Smooth muscle cell (in vitro differentiated cells): Measurements from ENCODE around the gene MAN1C1. TPM values are rescaled to one million over a fixed set of nuclear protein-coding genes. Genes with fewer than 3 reads are reported as not detected.

Experiments
- DNase-seq: peaks from one replicate; lab custom pipeline; 2025; ENCODE audit not compliant: unreplicated experiment; lab: John Stamatoyannopoulos, UW
- H2AFZ ChIP-seq: fragments of 200-600 bp; sonication (generic); 2 replicates; pipeline ENCODE4 v1.6.0; 2016; ENCODE audit warnings: antibody characterized with exemption, low read depth, mild to moderate bottlenecking
- H3F3A ChIP-seq: fragments of 200-600 bp; sonication (generic); 2 replicates; pipeline ENCODE4 v1.6.0; 2017; ENCODE audit warnings: antibody characterized with exemption, low read depth
- H3K27ac ChIP-seq: fragments of 200-600 bp; sonication (generic); 2 replicates; pipeline ENCODE4 v1.5.1; 2016; ENCODE audit warnings: low read depth, mild to moderate bottlenecking
- H3K27me3 ChIP-seq: fragments of 200-600 bp; sonication (generic); 2 replicates; pipeline ENCODE4 v1.6.1; 2016; ENCODE audit warnings: low read depth, mild to moderate bottlenecking
- H3K36me3 ChIP-seq: fragments of 200-600 bp; sonication (generic); 2 replicates; pipeline ENCODE4 v1.5.1; 2016; ENCODE audit warnings: low read depth
- H3K4me1 ChIP-seq: fragments of 200-600 bp; sonication (generic); 2 replicates; pipeline ENCODE4 v1.5.1; 2016; ENCODE audit warnings: low read depth
- H3K4me2 ChIP-seq: fragments of 200-600 bp; sonication (generic); 2 replicates; pipeline ENCODE4 v1.6.0; 2016; ENCODE audit warnings: mild to moderate bottlenecking
- H3K4me3 ChIP-seq: fragments of 200-600 bp; sonication (generic); 2 replicates; pipeline ENCODE4 v1.5.1; 2016; ENCODE audit warnings: mild to moderate bottlenecking
- H3K79me2 ChIP-seq: fragments of 200-600 bp; sonication (generic); 2 replicates; pipeline ENCODE4 v1.6.0; 2016; ENCODE audit warnings: low read depth, mild to moderate bottlenecking
- H3K9ac ChIP-seq: fragments of 200-600 bp; sonication (generic); 2 replicates; pipeline ENCODE4 v1.6.0; 2016; ENCODE audit warnings: low read depth
- H3K9me3 ChIP-seq: fragments of 200-600 bp; sonication (generic); replicated peaks from 2 replicates; pipeline ENCODE4 v1.5.1; 2016; ENCODE audit warnings: low read depth
- H4K20me1 ChIP-seq: fragments of 200-600 bp; sonication (generic); 2 replicates; pipeline ENCODE4 v1.6.0; 2016; ENCODE audit warnings: low read depth
- CTCF ChIP-seq: fragments of 200-600 bp; sonication (generic); IDR thresholded peaks from 2 replicates; pipeline ENCODE4 v1.5.1; 2017; ENCODE audit warnings: borderline replicate concordance, mild to moderate bottlenecking, antibody characterized with exemption; ENCODE audit not compliant: insufficient read depth, poor library complexity, severe bottlenecking
- WGBS: methylation state at CpG from one replicate; pipeline ENCODE4 v1.1.7; 2016; ENCODE audit warnings: low lambda C conversion rate; 5-methylcytosine and 5-hydroxymethylcytosine counted together
- polyA plus RNA-seq: library from polyadenylated mRNA; unstranded; fragments of >200 nt; fragmentation: Nextera tagmentation; extraction: Ambion mirVana; gene quantifications from 2 replicates; pipeline ENCODE4 v1.2.1, GENCODE V29; 2016
- total RNA-seq: library from RNA; depleted of rRNA; stranded (reverse); fragments of >200 nt; gene quantifications from 2 replicates; pipeline ENCODE4 v1.2.3, GENCODE V29; 2014

Gene MAN1C1
- total and polyA plus RNA-seq, 2 experiments from 2014 or later = 4.4 to 10.5 TPM

GRCh38 chr1:25712299-25712970 lies 95.8 kb downstream of the MAN1C1 start:
- Histone ChIP-seq H2AFZ (no peak overlapping the region), H3K79me2 (no peaks in the 10 kb centered on the region), H3K9me3 (no peaks in the 10 kb centered on the region), H3K4me2 (no peak overlapping the region), H3F3A (peaks cover 6% of the 10 kb centered on the region), H4K20me1 (no peaks in the 10 kb centered on the region), H3K27ac (no peak overlapping the region), H3K36me3 (no peaks in the 10 kb centered on the region), H3K4me1 (peaks cover 8% of the 10 kb centered on the region), H3K9ac (no peak overlapping the region), H3K4me3 (no peak overlapping the region), H3K27me3 (no peaks in the 10 kb centered on the region)
- TF ChIP-seq CTCF = no peak
- no peak for DNase-seq
- 98% methylated on average over 8 of the region's 8 CpGs for WGBS

GRCh38 chr1:25713961-25714360 lies 97.4 kb downstream of the MAN1C1 start:
- H4K20me1 ChIP-seq = no peaks in the 10 kb centered on the region
- H3K9ac ChIP-seq = no peak overlapping the region
- H3K79me2 ChIP-seq = no peaks in the 10 kb centered on the region

GRCh38 chr1:25714372-25714931 lies 97.9 kb downstream of the MAN1C1 start:
- Histone ChIP-seq H3K9ac (no peak overlapping the region), H3K9me3 (no peaks in the 10 kb centered on the region), H3K27me3 (no peaks in the 10 kb centered on the region), H3K4me3 (no peak overlapping the region), H3K27ac (no peak overlapping the region), H3F3A (peaks cover 6% of the 10 kb centered on the region), H4K20me1 (no peaks in the 10 kb centered on the region), H3K79me2 (no peaks in the 10 kb centered on the region), H3K4me1 (no peaks in the 10 kb centered on the region), H3K36me3 (no peaks in the 10 kb centered on the region), H2AFZ (no peak overlapping the region), H3K4me2 (no peak overlapping the region)
- 81% methylated on average over 2 of the region's 2 CpGs for WGBS
- no peak for TF ChIP-seq CTCF
- DNase-seq = no peak

More at GRCh38 chr1:25713961-25714360, 97.4 kb downstream of the MAN1C1 start:
- H3F3A ChIP-seq = peaks cover 6% of the 10 kb centered on the region
- no peaks in the 10 kb centered on the region for H3K4me1 ChIP-seq
- no peak overlapping the region for H3K4me3 ChIP-seq
- no peak overlapping the region for H3K27ac ChIP-seq
- DNase-seq = no peak
- H3K27me3 ChIP-seq = no peaks in the 10 kb centered on the region
- no peaks in the 10 kb centered on the region for H3K9me3 ChIP-seq
- no peak overlapping the region for H2AFZ ChIP-seq
- no peaks in the 10 kb centered on the region for H3K36me3 ChIP-seq
- no peak for TF ChIP-seq CTCF
- 90% methylated on average over 4 of the region's 4 CpGs for WGBS
- no peak overlapping the region for H3K4me2 ChIP-seq

GRCh38 chr1:25715888-25716287 lies 99.3 kb downstream of the MAN1C1 start:
- no peak overlapping the region for H2AFZ ChIP-seq
- no peak for DNase-seq

More at GRCh38 chr1:25715888-25716287, 99.3 kb downstream of the MAN1C1 start:
- no peak overlapping the region for H3K27ac ChIP-seq
- peaks cover 6% of the 10 kb centered on the region for H3F3A ChIP-seq
- TF ChIP-seq CTCF = no peak
- WGBS = 92% methylated on average over 5 of the region's 5 CpGs
- no peaks in the 10 kb centered on the region for H3K36me3 ChIP-seq
- H3K4me1 ChIP-seq = no peaks in the 10 kb centered on the region
- H3K9me3 ChIP-seq = no peaks in the 10 kb centered on the region
- H3K79me2 ChIP-seq = no peaks in the 10 kb centered on the region
- no peak overlapping the region for H3K4me2 ChIP-seq
- H3K4me3 ChIP-seq = no peak overlapping the region
- H3K27me3 ChIP-seq = no peaks in the 10 kb centered on the region
- no peaks in the 10 kb centered on the region for H4K20me1 ChIP-seq
- no peak overlapping the region for H3K9ac ChIP-seq
